Measurements from ENCODE around the gene LRRC8C. TPM values are rescaled to one million over a fixed set of nuclear protein-coding genes. Genes with fewer than 3 reads are reported as not detected.

Gene LRRC8C
- total RNA-seq, 3 donors from 2014 or later, result 59.0 to 78.1 (median 74.3) TPM

- Mint-ChIP-seq H3K36me3 (ENCODE audit: insufficient read depth) (peaks cover 18% of the 10 kb centered on the region), H3K27me3 (ENCODE audit: low read depth) (no peaks in the 10 kb centered on the region), H3K4me3 (peak overlapping the region; percentile 59), H3K4me1 (ENCODE audit: low read depth) (peaks cover 89% of the 10 kb centered on the region), H3K9me3 (peaks cover 7% of the 10 kb centered on the region)
- peak; percentile 40 for DNase-seq
- peak; percentile 89 to 91 for ATAC-seq
Observed at GRCh38 chr1:89724369-89725010, 91.6 kb downstream of the LRRC8C start.

DNA sequence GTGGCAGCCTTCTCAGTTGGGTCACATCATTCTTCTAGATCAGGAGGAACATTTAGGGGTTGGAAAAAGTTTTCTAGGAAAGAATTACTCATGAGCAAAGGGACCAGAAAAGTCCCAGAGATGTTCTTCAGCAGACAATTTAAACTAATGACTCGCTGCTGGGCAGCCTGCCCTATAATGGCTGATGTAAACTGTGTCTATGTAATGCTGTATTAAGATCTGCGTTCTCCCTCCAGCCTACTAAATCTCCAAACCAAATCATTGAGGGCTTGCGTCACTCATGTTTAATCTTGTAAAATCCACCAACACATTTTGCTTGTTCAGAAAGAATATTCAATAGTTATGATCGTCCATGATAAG, 92.1 kb downstream of the LRRC8C start:
- peaks cover 84% of the 10 kb centered on the region for H3K4me1 Mint-ChIP-seq (ENCODE audit: low read depth)
- no peaks in the 10 kb centered on the region for H3K27me3 Mint-ChIP-seq (ENCODE audit: low read depth)
- DNase-seq (peak; percentile 41), ATAC-seq (peak; percentile 66 to 70)
- H3K36me3 Mint-ChIP-seq (ENCODE audit: insufficient read depth), result peaks cover 14% of the 10 kb centered on the region
- peak overlapping the region; percentile 59 for H3K4me3 Mint-ChIP-seq
- peaks cover 7% of the 10 kb centered on the region for H3K9me3 Mint-ChIP-seq

DNA sequence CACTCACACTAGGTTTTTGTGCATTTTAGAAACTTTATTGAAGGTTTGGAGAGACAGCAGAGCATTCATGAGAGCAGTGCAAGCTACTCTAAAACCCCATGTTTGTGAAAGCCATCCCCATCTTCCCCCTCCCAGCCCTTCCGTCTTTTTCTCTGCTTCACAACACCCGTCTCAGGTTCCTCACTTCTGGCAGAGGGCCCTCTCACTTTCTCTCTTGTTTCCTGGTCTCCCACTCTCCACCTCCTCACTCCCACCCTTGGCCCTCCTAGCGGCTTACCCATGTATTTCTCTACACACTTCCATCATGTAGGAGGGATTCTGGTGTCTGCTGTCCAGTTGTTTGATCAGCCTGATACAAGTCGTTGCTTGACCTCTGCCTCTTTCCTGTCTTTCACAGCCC, 92.7 kb downstream of the LRRC8C start:
- Mint-ChIP-seq H3K27me3 (ENCODE audit: low read depth) (no peaks in the 10 kb centered on the region), H3K4me3 (peak overlapping the region; percentile 59), H3K4me1 (ENCODE audit: low read depth) (peaks cover 78% of the 10 kb centered on the region), H3K36me3 (ENCODE audit: insufficient read depth) (peaks cover 12% of the 10 kb centered on the region), H3K9me3 (peaks cover 7% of the 10 kb centered on the region)
- ATAC-seq (no peak), DNase-seq (no peak)

GRCh38 chr1:89727517-89728312, 94.8 kb downstream of the LRRC8C start:
- no peak for DNase-seq
- no peak for ATAC-seq
- peaks cover 7% of the 10 kb centered on the region for H3K9me3 Mint-ChIP-seq
- H3K27me3 Mint-ChIP-seq (ENCODE audit: low read depth), result no peaks in the 10 kb centered on the region
- H3K36me3 Mint-ChIP-seq (ENCODE audit: insufficient read depth), result peaks cover 11% of the 10 kb centered on the region
- H3K4me3 Mint-ChIP-seq, result peak overlapping the region; percentile 8
- H3K4me1 Mint-ChIP-seq (ENCODE audit: low read depth), result peaks cover 78% of the 10 kb centered on the region

- DNase-seq, result no peak
- Mint-ChIP-seq H3K9me3 (peaks cover 4% of the 10 kb centered on the region), H3K4me1 (ENCODE audit: low read depth) (peaks cover 77% of the 10 kb centered on the region), H3K36me3 (ENCODE audit: insufficient read depth) (peaks cover 9% of the 10 kb centered on the region), H3K4me3 (peak overlapping the region; percentile 8), H3K27me3 (ENCODE audit: low read depth) (no peaks in the 10 kb centered on the region)
- no peak for ATAC-seq
Observed at GRCh38 chr1:89728381-89728780, 95.5 kb downstream of the LRRC8C start.

- Mint-ChIP-seq H3K4me1 (ENCODE audit: low read depth) (peaks cover 48% of the 10 kb centered on the region), H3K9me3 (peaks cover 4% of the 10 kb centered on the region), H3K4me3 (no peak overlapping the region), H3K27me3 (ENCODE audit: low read depth) (no peaks in the 10 kb centered on the region), H3K36me3 (ENCODE audit: insufficient read depth) (no peaks in the 10 kb centered on the region)
- ATAC-seq (no peak), DNase-seq (no peak)
Observed at GRCh38 chr1:89732206-89732605, 99.3 kb downstream of the LRRC8C start.

- H3K27me3 Mint-ChIP-seq (ENCODE audit: low read depth), result no peaks in the 10 kb centered on the region
- H3K36me3 Mint-ChIP-seq (ENCODE audit: insufficient read depth), result peaks cover under 1% of the 10 kb centered on the region
- ATAC-seq (no peak), DNase-seq (no peak)
- peaks cover 46% of the 10 kb centered on the region for H3K4me1 Mint-ChIP-seq (ENCODE audit: low read depth)
- H3K9me3 Mint-ChIP-seq, result peaks cover 4% of the 10 kb centered on the region
- no peak overlapping the region for H3K4me3 Mint-ChIP-seq
Observed at GRCh38 chr1:89732643-89733222, 99.8 kb downstream of the LRRC8C start.

DNA sequence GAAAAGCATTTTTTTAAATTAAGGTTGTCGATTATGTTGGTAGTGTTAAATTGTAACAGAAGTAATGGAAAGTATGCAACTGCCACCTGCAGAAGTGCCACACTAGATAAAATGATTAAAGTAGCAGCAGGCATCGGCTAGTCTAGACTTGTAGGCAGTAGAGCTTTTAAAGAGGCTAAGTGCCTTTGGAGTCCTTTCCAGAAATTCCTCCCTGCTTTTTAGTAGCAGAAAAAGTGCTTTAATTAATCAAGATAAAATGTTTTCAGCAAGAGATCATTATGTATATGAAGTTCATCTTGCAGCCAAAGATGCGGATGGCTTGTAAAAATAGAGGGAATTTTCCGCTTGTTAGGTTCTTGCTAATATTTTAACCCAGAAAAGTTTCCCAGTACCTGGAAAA, 100.8 kb downstream of the LRRC8C start:
- H3K4me3 Mint-ChIP-seq, result no peak overlapping the region
- H3K36me3 Mint-ChIP-seq (ENCODE audit: insufficient read depth), result peaks cover 4% of the 10 kb centered on the region
- DNase-seq (no peak), ATAC-seq (no peak)
- no peaks in the 10 kb centered on the region for H3K27me3 Mint-ChIP-seq (ENCODE audit: low read depth)
- H3K4me1 Mint-ChIP-seq (ENCODE audit: low read depth), result peaks cover 45% of the 10 kb centered on the region
- no peaks in the 10 kb centered on the region for H3K9me3 Mint-ChIP-seq

DNA sequence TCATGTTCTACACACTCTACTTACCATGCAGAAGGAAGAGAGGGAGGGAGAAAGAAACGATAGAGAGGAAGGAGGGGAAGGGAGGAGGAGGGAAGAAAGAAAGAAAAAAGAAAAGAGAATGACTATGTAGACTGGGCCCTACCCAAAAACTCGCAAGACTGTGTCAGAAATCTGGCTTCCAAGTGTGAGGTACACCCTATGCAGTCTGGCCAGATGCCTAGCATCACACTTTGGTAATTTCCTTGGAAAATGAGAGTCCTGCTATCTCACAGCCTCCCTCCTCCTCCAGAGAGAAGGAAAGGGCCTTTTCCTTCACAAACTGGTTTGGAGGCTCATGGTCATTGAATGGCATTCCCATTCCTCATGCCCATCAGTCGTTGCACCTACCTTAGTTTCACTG, 101.5 kb downstream of the LRRC8C start:
- no peaks in the 10 kb centered on the region for H3K9me3 Mint-ChIP-seq
- DNase-seq (no peak), ATAC-seq (no peak)
- peaks cover 4% of the 10 kb centered on the region for H3K36me3 Mint-ChIP-seq (ENCODE audit: insufficient read depth)
- H3K4me1 Mint-ChIP-seq (ENCODE audit: low read depth), result peaks cover 47% of the 10 kb centered on the region
- H3K27me3 Mint-ChIP-seq (ENCODE audit: low read depth), result no peaks in the 10 kb centered on the region
- no peak overlapping the region for H3K4me3 Mint-ChIP-seq

DNA sequence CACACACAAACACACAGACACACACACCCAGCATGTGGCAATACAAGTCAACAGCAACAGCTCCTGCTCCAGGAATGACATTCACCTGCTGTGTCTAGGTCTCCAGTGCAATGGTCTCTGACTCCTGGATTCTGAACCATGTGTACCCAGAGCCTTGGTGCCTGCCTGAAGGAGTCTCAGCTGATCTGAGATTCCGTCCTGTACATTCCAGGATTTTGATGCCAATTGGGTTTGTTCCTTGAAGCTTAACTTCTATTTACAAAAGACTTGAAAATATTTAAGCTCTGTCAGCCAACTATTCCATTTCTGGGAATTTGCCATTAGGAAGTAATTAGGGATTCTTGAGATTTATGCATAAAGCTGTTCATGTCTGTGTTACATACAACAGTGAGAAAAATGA, 102.6 kb downstream of the LRRC8C start:
- H3K4me1 Mint-ChIP-seq (ENCODE audit: low read depth), result peaks cover 57% of the 10 kb centered on the region

DNA sequence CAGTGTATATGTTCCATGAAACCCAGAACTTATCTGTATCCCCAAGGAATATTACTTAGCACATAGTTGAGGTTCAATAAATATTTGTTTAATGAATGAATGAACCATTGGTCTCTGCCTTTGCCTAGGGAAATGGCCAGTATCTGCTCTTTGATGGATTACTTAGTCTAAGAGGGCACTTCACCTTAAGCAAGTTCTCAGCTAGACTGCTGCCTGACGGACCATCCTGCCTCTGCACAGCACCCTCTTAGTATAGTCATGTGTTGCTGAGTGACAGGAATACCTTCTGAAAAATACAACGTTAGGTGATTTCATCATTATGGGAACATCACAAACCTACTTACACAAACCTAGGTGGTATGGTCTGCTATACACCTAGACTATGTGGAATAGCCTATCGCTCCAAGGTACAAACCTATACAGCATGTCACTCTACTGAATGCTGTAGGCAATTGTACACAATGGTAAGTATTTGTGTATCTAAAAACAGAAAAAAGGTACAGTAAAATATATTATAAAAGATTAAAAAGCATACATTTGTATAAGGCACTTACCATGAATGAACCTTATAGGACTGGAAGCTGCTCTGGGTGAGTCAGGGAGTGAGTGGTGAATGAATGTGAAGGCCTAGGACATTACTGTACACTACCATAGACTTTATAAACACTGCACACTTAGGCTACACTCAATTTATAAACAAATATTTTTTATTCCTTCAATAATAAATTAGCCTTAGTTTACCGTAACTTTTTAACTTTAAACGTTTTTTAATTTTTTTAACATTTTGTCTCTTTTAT, 104.2 kb downstream of the LRRC8C start:
- Mint-ChIP-seq H3K4me1 (ENCODE audit: low read depth) (peaks cover 59% of the 10 kb centered on the region), H3K27me3 (ENCODE audit: low read depth) (no peaks in the 10 kb centered on the region), H3K9me3 (no peaks in the 10 kb centered on the region), H3K4me3 (no peak overlapping the region), H3K36me3 (ENCODE audit: insufficient read depth) (peaks cover 4% of the 10 kb centered on the region)
- no peak for ATAC-seq
- no peak for DNase-seq

More for the DNA sequence above, 102.6 kb downstream of the LRRC8C start:
- peaks cover 4% of the 10 kb centered on the region for H3K36me3 Mint-ChIP-seq (ENCODE audit: insufficient read depth)
- H3K27me3 Mint-ChIP-seq (ENCODE audit: low read depth), result no peaks in the 10 kb centered on the region
- DNase-seq, result no peak
- no peak overlapping the region for H3K4me3 Mint-ChIP-seq
- no peaks in the 10 kb centered on the region for H3K9me3 Mint-ChIP-seq
- no peak for ATAC-seq

- Mint-ChIP-seq H3K36me3 (ENCODE audit: insufficient read depth) (peaks cover 4% of the 10 kb centered on the region), H3K9me3 (no peaks in the 10 kb centered on the region), H3K27me3 (ENCODE audit: low read depth) (no peaks in the 10 kb centered on the region), H3K4me1 (ENCODE audit: low read depth) (peaks cover 53% of the 10 kb centered on the region), H3K4me3 (no peak overlapping the region)
- no peak for DNase-seq
- no peak for ATAC-seq
Observed at GRCh38 chr1:89737985-89738510, 105.1 kb downstream of the LRRC8C start.

- no peaks in the 10 kb centered on the region for H3K27me3 Mint-ChIP-seq (ENCODE audit: low read depth)
- H3K9me3 Mint-ChIP-seq, result no peaks in the 10 kb centered on the region
- peaks cover 51% of the 10 kb centered on the region for H3K4me1 Mint-ChIP-seq (ENCODE audit: low read depth)
- DNase-seq, result peak; percentile 54
- peaks cover 4% of the 10 kb centered on the region for H3K36me3 Mint-ChIP-seq (ENCODE audit: insufficient read depth)
- ATAC-seq, result peak; percentile 90
- peak overlapping the region; percentile 65 for H3K4me3 Mint-ChIP-seq
Observed at GRCh38 chr1:89739013-89739843, 106.3 kb downstream of the LRRC8C start.
